Sigmoid colon (tissue), 4 donors: ENCODE results near the gene FAM174A.

ENCODE experiments used
- CTCF ChIP-seq, 4 experiments: fragments of 450-650 bp in 3 of 4; fragments of 200-600 bp in 1 of 4; IDR thresholded peaks; one replicate each; pipeline ENCODE4 v1.5.1; 2016 to 2019; ENCODE audit warnings: antibody characterized with exemption in 4 of 4, mild to moderate bottlenecking in 3 of 4, moderate library complexity in 2 of 4
- EP300 ChIP-seq, 4 donors: sonication (generic); formaldehyde crosslinking; IDR thresholded peaks; one replicate each; pipeline ENCODE4 v1.6.1; 2017; ENCODE audit warnings: antibody characterized with exemption in 4 of 4
- POLR2A ChIP-seq, 2 donors: fragments of 450-650 bp; IDR thresholded peaks; one replicate each; pipeline ENCODE4 v1.6.1; 2016; ENCODE audit warnings: antibody characterized with exemption in 2 of 2, mild to moderate bottlenecking in 2 of 2, moderate library complexity in 2 of 2
- POLR2AphosphoS5 ChIP-seq, 4 donors: sonication (generic); formaldehyde crosslinking; IDR thresholded peaks; one replicate each; pipeline ENCODE4 v1.6.1; 2017; ENCODE audit warnings: antibody characterized with exemption in 4 of 4

GRCh38 chr5:100493996-100494395 is 41.2 kb upstream of the FAM174A start:
- TF ChIP-seq POLR2AphosphoS5 (IDR thresholded peaks at IDR 0.05) (no peak), POLR2A (IDR thresholded peaks at IDR 0.05) (no peak), CTCF (IDR thresholded peaks at IDR 0.05) (no peak), EP300 (IDR thresholded peaks at IDR 0.05) (no peak)
